HG03095 (cell line): ENCODE data around the gene ARID3A.

Source experiments
- ATAC-seq: cut with Tn5 transposase; IDR thresholded peaks from one replicate; pipeline ENCODE4 v1.9.1; 2021; ENCODE audit warnings: moderate library complexity; ENCODE audit not compliant: unreplicated experiment

The ARID3A gene

GRCh38 chr19:911197-912033, 14.4 kb upstream of the ARID3A start:
- no peak for ATAC-seq

DNA sequence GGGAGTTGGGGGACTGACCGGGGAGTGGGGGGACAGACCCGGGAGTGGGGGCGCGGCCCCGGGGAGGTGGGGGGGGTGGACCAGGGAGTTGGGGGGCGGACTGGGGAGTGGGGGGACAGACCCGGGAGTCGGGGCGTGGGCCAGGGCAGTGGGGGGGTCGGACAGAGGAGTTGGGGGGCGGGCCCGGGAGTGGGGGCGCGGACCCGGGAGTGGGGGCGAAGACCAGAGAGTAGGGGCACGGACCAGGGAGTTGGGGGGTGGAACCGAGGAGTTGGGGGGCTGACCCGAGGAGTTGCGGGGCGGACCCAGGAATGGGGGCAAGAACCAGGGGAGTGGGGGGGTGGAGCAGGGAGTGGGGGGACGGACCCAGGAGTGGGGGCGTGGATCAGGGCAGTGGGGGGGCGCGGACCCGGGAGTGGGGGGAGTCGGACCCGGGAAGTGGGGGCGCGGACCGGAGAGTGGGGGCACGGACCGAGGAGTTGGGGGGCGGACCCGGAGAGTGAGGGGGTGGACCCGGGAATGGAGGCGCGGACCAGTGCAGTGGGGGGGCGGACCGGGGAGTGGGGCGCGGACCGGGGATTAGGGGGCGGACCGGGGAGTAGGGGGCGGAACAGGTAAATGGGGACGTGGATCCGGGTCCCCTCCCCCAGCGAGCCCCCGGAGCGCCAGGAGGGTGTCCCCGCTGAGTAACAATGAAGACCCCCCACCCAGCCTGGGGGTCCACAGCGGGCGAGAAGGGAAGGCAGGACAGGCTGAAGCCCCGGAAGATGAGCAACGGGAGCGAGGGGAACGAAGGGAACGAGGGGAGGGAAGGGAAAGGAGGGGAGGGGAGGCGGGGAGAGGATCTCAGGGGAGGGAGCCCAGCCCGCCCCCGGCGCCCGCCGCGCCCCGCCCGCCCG, 13.4 kb upstream of the ARID3A start:
- no peak for ATAC-seq

DNA sequence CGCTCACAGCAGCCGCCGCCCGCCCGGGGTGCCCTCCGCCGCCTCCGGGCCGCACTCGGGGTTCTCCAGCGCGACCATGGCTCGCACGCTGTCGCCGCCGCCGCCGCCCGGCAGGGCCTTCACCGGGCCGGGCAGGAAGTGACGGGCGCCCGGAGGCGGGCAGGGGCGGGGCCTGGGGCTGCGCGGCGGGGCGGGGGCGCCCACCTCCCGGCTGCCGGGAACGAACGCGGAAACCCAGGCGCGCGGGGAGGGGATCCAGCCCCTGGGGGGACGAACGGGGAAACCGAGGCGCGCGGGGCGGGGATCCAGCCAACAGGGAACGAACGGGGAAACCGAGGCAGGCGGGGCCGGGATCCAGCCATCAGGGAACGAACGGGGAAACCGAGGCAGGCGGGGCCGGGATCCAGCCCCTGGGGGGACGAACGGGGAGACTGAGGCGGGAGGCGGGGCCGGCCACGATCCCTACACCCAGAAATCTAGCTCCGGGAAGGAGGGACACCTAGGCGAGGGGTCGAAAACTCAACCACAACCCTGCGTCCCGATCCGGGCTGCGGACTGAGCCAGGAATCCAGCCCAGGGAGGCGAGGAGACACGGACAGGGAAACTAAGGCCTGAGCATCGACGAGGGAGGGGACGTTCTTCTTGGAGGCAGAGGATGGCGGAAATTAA, 12.6 kb upstream of the ARID3A start, which contains the start of gene R3HDM4:
TSS of gene R3HDM4 (minus strand) at position 140 of the 669 bp plus-strand sequence. CDS start at position 78, 62 bp downstream.
- ATAC-seq, result no peak

DNA sequence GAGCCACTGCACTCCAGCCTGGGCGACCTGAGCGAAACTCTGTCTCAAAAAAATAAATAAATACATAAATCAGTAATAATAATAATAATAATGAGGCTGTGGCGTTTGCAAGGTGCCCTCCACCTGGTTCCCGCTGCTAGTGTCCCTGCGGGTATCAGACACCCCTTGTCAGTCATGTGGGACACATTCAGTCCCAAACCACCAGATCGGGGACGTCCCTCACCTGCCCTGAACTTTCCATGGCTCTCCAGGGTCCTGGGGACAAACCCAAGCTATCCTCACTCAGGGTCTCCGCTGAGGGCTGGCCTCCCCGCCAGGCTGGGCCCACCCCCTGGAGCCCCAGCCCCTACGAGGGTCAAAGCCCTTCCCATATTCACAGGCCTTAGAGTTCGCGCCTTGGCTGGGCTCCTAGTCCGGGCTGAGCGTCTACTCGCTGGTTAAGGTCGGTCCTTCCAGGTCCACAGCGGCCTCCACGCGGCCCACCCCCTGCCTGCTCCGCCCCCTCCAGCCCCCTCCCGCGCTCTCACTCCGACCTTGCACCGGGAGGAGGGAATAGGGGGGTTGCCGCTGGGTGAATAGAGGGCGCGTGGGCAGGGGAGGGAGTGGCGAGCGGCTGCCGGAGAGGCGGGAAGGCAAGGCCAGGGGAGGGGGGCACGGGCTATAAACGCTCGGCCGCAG, 9.1 kb upstream of the ARID3A start:
- no peak for ATAC-seq

DNA sequence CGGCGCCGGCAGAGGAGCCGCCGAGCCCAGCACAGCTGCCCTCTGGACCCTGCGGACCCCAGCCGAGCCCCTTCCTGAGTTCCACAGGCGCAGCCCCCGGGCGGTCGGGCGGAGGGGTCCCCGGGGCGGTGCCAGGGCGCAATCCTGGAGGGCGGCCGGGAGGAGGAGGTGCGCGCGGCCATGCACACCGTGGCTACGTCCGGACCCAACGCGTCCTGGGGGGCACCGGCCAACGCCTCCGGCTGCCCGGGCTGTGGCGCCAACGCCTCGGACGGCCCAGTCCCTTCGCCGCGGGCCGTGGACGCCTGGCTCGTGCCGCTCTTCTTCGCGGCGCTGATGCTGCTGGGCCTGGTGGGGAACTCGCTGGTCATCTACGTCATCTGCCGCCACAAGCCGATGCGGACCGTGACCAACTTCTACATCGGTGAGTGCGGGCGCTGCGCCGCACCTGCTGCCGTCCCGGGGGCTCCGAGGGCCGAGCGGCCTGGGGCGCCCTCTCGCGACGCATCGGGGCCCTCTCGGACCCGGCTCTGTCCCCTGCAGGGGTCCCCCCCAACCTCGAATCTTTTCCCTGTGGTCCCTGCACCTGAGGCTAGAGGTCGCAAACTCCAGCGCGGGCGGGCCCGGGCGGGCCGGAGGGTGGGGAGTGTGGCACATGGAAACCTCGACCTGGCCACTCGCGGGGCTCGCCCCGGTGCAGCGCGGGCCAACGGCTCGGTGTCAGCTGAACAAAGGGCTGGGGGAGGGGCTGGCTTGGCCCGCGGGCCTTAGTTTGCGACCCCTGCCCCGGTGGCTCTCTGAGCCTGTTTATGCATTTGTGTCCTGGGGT, 8.3 kb upstream of the ARID3A start, which contains the start of gene KISS1R:
TSS of gene KISS1R (plus strand) at position 11 of the 829 bp plus-strand sequence. CDS start at position 181, 170 bp downstream.
- no peak for ATAC-seq

- ATAC-seq, result no peak
These were observed 7.7 kb upstream of the ARID3A start for GRCh38 chr19:918152-918437.

GRCh38 chr19:918481-919198, 7.2 kb upstream of the ARID3A start:
- ATAC-seq, result no peak

- ATAC-seq, result no peak
These were observed 6.4 kb upstream of the ARID3A start for GRCh38 chr19:919199-920050.

GRCh38 chr19:920051-920864, 5.6 kb upstream of the ARID3A start:
- no peak for ATAC-seq

DNA sequence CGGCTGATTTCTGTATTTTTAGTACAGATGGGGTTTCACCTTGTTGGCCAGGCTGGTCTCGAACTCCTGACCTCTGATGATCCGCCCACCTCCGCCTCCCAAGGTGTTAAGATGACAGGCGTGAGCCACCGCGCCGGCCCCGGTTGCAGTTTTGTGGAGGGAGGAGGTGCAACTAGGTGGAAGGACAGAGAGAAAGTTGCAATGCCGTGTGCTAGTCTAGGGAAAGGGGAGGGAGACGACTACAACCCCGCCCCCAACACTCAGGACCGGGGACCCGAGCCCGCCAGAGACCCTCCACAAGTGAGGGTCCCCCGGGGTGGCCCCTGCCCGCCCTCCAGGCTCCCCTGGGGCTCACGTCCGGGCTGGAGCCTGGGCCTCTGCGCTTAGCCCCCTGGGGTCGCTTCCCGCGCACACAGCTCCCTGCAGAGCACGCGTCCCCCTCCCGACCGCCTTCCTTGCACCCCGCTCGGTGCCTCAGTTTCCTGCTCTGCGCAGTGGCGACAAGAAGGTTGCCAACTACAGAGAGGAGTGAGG, 1.2 kb upstream of the ARID3A start:
- ATAC-seq, result no peak

GRCh38 chr19:925087-925525, 729 bp upstream of the ARID3A start:
- ATAC-seq, result peak; percentile 33

GRCh38 chr19:926323-926588, 421 bp downstream of the ARID3A start:
- no peak for ATAC-seq

GRCh38 chr19:926589-927350, 935 bp downstream of the ARID3A start:
- ATAC-seq, result no peak

DNA sequence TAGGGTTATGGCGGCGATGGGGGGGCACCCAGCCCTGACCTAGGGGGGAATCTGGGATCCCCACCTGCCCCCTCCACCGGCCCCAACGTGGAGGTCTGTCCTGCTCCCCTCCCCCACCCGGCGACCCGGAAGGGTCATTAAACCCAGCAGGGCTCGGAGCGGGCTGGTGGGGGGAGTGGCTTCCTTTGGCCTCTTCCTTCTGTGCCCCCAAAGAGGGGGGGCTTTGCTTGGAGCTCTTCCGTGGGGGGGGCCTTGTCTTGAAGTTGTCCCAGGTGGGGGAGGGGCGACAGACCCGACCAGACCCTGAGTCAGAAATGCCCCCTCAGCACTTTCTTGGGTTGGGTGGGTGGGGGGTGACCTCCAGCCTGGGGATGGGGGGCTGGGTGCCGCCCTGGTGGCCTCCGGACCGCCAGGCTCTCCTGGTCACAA, 1.5 kb downstream of the ARID3A start:
- no peak for ATAC-seq

GRCh38 chr19:927780-928401, 2.1 kb downstream of the ARID3A start:
- ATAC-seq, result no peak
